A549 (cell line): ENCODE data around the gene PLCD1. TPM values are rescaled to one million over a fixed set of nuclear protein-coding genes. Genes with fewer than 3 reads are reported as not detected.

Experiments
- ATAC-seq, 2 experiments: fragments of 200-7000 bp in 1 of 2; fragments of >200 bp in 1 of 2; cut with Nextera tagmentation in 1 of 2; cut with Tn5 transposase in 1 of 2; 3 replicates each; pipeline versions ENCODE4 v1.8.0 to v1.9.1; 2018 to 2020; ENCODE audit warnings: mild to moderate bottlenecking in 1 of 2, moderate library complexity in 1 of 2
- CTCF ChIA-PET: fragments of 300-600 bp; sonication (Branson Sonifier 250); formaldehyde crosslinking; extraction: SDS; loops from one replicate; lab custom pipeline; 2021; ENCODE audit warnings: antibody characterized with exemption, inconsistent platforms; lab: Yijun Ruan, JAX
- POLR2A ChIA-PET: fragments of 350-600 bp; formaldehyde crosslinking; extraction: SDS; loops from one replicate; lab custom pipeline; 2021; ENCODE audit warnings: antibody characterized with exemption, inconsistent platforms; lab: Yijun Ruan, JAX
- DNase-seq, 2 experiments: peaks; one replicate each; pipeline versions ENCODE4 v3.0.0 to v3.0.0-alpha.2; 2011 to 2016; ENCODE audit warnings: low read depth in 1 of 2, low spot score in 1 of 2
- FAIRE-seq: peaks from 2 replicates; lab custom pipeline; 2011; peaks lifted over from hg19 to GRCh38; lab: Jason Lieb, UNC
- H3K27ac ChIP-seq, 2 experiments: fragments of >200 bp; sonication (Bioruptor Twin); formaldehyde crosslinking; 3 replicates each; pipeline ENCODE4 v1.5.1; 2016 to 2017
- H3K4me1 ChIP-seq: fragments of >200 bp; sonication (Bioruptor Twin); formaldehyde crosslinking; 3 replicates; pipeline ENCODE4 v1.6.1; 2016
- H3K4me2 ChIP-seq: fragments of >200 bp; sonication (Bioruptor Twin); formaldehyde crosslinking; 3 replicates; pipeline ENCODE4 v1.6.1; 2016
- H3K4me3 ChIP-seq: fragments of >200 bp; sonication (Bioruptor Twin); formaldehyde crosslinking; 3 replicates; pipeline ENCODE4 v1.5.1; 2016
- H3K9me3 ChIP-seq: fragments of >200 bp; sonication (Bioruptor Twin); formaldehyde crosslinking; 3 replicates; pipeline ENCODE4 v1.6.1; 2016
- BCL3 ChIP-seq: fragments of >200 bp; sonication (Bioruptor Twin); formaldehyde crosslinking; IDR thresholded peaks from 3 replicates; pipeline ENCODE4 v1.6.1; 2016
- CBX8 ChIP-seq: fragments of 200-600 bp; sonication (generic); IDR thresholded peaks from 2 replicates; pipeline ENCODE4 v1.6.1; 2016
- EHF ChIP-seq: fragments of 250-450 bp; sonication (Bioruptor Pico); IDR thresholded peaks from 2 replicates; pipeline ENCODE4 v1.5.0; 2020; ENCODE audit warnings: mild to moderate bottlenecking
- EHMT2 ChIP-seq: fragments of 200-600 bp; sonication (generic); IDR thresholded peaks from 2 replicates; pipeline ENCODE4 v1.6.1; 2016; ENCODE audit warnings: antibody characterized with exemption, low read depth, mild to moderate bottlenecking, moderate library complexity
- FOSB ChIP-seq: fragments of 250-450 bp; sonication (Bioruptor Pico); IDR thresholded peaks from 2 replicates; pipeline ENCODE4 v1.5.0; 2020; ENCODE audit warnings: mild to moderate bottlenecking, moderate library complexity
- FOSL2 ChIP-seq, 2 experiments: fragments of 450-650 bp in 1 of 2; fragments of >200 bp in 1 of 2; sonication (Bioruptor Twin) in 1 of 2; formaldehyde crosslinking; IDR thresholded peaks; 2 replicates each; pipeline versions ENCODE4 v1.5.0 to v1.6.1; 2016 to 2020; ENCODE audit warnings: mild to moderate bottlenecking in 1 of 2, moderate library complexity in 1 of 2
- GATA3 ChIP-seq: IDR thresholded peaks from 2 replicates; pipeline ENCODE4 v1.6.1; 2012; ENCODE audit warnings: borderline replicate concordance
- HDAC2 ChIP-seq: fragments of 200-600 bp; sonication (generic); IDR thresholded peaks from 2 replicates; pipeline ENCODE4 v1.6.1; 2016
- HEYL ChIP-seq: fragments of 250-450 bp; sonication (Bioruptor Pico); IDR thresholded peaks from 2 replicates; pipeline ENCODE4 v1.8.0; 2021; ENCODE audit warnings: mild to moderate bottlenecking, moderate library complexity
- HOXB5 ChIP-seq: fragments of 250-450 bp; sonication (Bioruptor Pico); IDR thresholded peaks from 2 replicates; pipeline ENCODE4 v1.5.0; 2020; ENCODE audit warnings: mild to moderate bottlenecking, moderate library complexity
- JUN ChIP-seq, 2 experiments: fragments of >200 bp; sonication (Bioruptor Twin); formaldehyde crosslinking; IDR thresholded peaks; 2 replicates in 1 of 2; 3 replicates in 1 of 2; pipeline ENCODE4 v1.6.1; 2016 to 2017
- MAFK ChIP-seq: fragments of 450-650 bp; IDR thresholded peaks from 2 replicates; pipeline ENCODE4 v1.6.1; 2014; ENCODE audit not compliant: partially characterized antibody
- MAZ ChIP-seq: fragments of 150-350 bp; IDR thresholded peaks from 2 replicates; pipeline ENCODE4 v1.6.1; 2014; ENCODE audit warnings: antibody characterized with exemption, low read depth, low read length, borderline replicate concordance
- NPAS2 ChIP-seq: fragments of 250-450 bp; sonication (Bioruptor Pico); IDR thresholded peaks from 2 replicates; pipeline ENCODE4 v1.8.0; 2022; ENCODE audit warnings: mild to moderate bottlenecking, moderate library complexity, borderline replicate concordance
- POLR2A ChIP-seq: IDR thresholded peaks from 2 replicates; pipeline ENCODE4 v1.6.1; 2012; ENCODE audit warnings: mild to moderate bottlenecking, low read length
- RAD21 ChIP-seq, 2 experiments: fragments of >200 bp in 1 of 2; sonication (Bioruptor Twin) in 1 of 2; formaldehyde crosslinking in 1 of 2; IDR thresholded peaks in 1 of 2; conservative IDR thresholded peaks in 1 of 2; 2 replicates in 1 of 2; 3 replicates in 1 of 2; pipeline ENCODE4 v1.6.1; 2012 to 2018; ENCODE audit warnings: inconsistent platforms in 1 of 2
- RCOR1 ChIP-seq: fragments of 150-350 bp; IDR thresholded peaks from 2 replicates; pipeline ENCODE4 v1.6.1; 2014; ENCODE audit warnings: antibody characterized with exemption, low read length, low read depth
- SREBF2 ChIP-seq: fragments of 450-650 bp; IDR thresholded peaks from 2 replicates; pipeline ENCODE4 v1.6.1; 2014; ENCODE audit warnings: mild to moderate bottlenecking, moderate library complexity
- TFCP2L1 ChIP-seq: fragments of 250-450 bp; sonication (Bioruptor Pico); IDR thresholded peaks from 2 replicates; pipeline ENCODE4 v1.5.0; 2021; ENCODE audit warnings: mild to moderate bottlenecking
- TP53 ChIP-seq: fragments of 250-450 bp; sonication (Bioruptor Pico); IDR thresholded peaks from 2 replicates; pipeline ENCODE4 v1.5.0; 2021; ENCODE audit warnings: mild to moderate bottlenecking, moderate library complexity
- ZNF302 ChIP-seq: fragments of 250-450 bp; sonication (Bioruptor Pico); IDR thresholded peaks from 2 replicates; pipeline ENCODE4 v1.9.0; 2021; ENCODE audit warnings: inconsistent platforms, mild to moderate bottlenecking, moderate library complexity
- ZSCAN20 ChIP-seq: fragments of 250-450 bp; sonication (Bioruptor Pico); IDR thresholded peaks from 2 replicates; pipeline ENCODE4 v1.8.0; 2022; ENCODE audit warnings: mild to moderate bottlenecking, moderate library complexity
- WGBS: methylation state at CpG from one replicate; pipeline ENCODE4 v1.1.6; 2017; ENCODE audit errors: missing lambda C conversion rate; 5-methylcytosine and 5-hydroxymethylcytosine counted together
- polyA plus RNA-seq, 4 experiments: library from polyadenylated mRNA; depleted of rRNA in 3 of 4; stranded (reverse); fragments of >200 nt; fragmentation: RNase III in 1 of 4; extraction: RNeasy Plus Mini Kit Qiagen cat#74134 plus additional on column Dnase treatment in 1 of 4; gene quantifications; 2 replicates in 3 of 4; 3 replicates in 1 of 4; pipeline ENCODE4 v1.2.3, GENCODE V29; 2011 to 2017
- TF ChIP-seq, protein P1 (sequence below): IDR thresholded peaks from 2 replicates; pipeline ENCODE4 v1.6.1; 2012
- TF ChIP-seq, protein P2 (sequence below): IDR thresholded peaks from 2 replicates; pipeline ENCODE4 v1.6.1; 2012
- TF ChIP-seq, protein P3 (sequence below): fragments of 250-450 bp; sonication (Bioruptor Pico); IDR thresholded peaks from 2 replicates; pipeline ENCODE4 v1.5.0; 2020; ENCODE audit warnings: low read depth, mild to moderate bottlenecking, moderate library complexity
- TF ChIP-seq, protein P4 (sequence below): fragments of 450-650 bp; IDR thresholded peaks from 2 replicates; pipeline ENCODE4 v1.6.1; 2014; ENCODE audit warnings: antibody characterized with exemption
- TF ChIP-seq, protein P5 (sequence below): IDR thresholded peaks from 2 replicates; pipeline ENCODE4 v1.6.1; 2012; ENCODE audit warnings: low read depth, borderline replicate concordance

The PLCD1 gene
- polyA plus RNA-seq, 2 of the 4 experiments (the other 2 are of a cell fraction): 3.9 to 4.8 TPM

DNA sequence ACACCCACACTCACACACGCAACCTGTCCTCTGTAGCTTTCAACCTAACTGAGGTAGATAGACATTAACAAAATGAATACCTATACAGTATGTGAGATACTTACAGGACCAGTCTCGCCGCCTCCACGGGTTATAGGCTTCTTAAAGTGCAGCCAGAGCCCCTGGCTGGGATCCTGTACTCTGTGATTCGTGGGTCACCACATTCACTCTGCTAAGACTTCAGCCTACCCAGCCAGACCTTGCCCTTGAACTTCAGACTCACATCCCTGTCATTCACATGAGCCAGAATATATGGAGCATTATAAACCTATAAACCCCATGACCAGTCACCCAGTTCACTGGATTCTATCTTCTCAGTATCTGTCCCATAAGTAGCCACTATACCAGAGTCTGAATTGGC lies 11.0 kb upstream of the PLCD1 start:
- CTCF ChIA-PET: interaction anchor here (1.2 to 1.4 kb wide), 2 partner anchors 11 to 39 kb away, joined by 3 read pairs; partner anchors contain the start of gene PLCD1
- no peaks in the 10 kb centered on the region for H3K4me1 ChIP-seq
- H3K9me3 ChIP-seq: no peaks in the 10 kb centered on the region
- no peak overlapping the region for H3K4me2 ChIP-seq
- 73% methylated on average over 5 of the region's 5 CpGs for WGBS
- no peak for TF ChIP-seq RCOR1
- TF ChIP-seq, protein P1, sequence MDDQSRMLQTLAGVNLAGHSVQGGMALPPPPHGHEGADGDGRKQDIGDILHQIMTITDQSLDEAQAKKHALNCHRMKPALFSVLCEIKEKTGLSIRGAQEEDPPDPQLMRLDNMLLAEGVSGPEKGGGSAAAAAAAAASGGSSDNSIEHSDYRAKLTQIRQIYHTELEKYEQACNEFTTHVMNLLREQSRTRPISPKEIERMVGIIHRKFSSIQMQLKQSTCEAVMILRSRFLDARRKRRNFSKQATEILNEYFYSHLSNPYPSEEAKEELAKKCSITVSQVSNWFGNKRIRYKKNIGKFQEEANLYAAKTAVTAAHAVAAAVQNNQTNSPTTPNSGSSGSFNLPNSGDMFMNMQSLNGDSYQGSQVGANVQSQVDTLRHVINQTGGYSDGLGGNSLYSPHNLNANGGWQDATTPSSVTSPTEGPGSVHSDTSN: no peak
- TF ChIP-seq HOXB5: no peak
- TF ChIP-seq HDAC2: no peak
- no peak for TF ChIP-seq EHF (CRISPR knock-in tag)
- no peak for TF ChIP-seq ZSCAN20 (CRISPR knock-in tag)
- no peak for TF ChIP-seq BCL3
- no peak for TF ChIP-seq ZNF302
- no peak for TF ChIP-seq EHMT2
- no peak for TF ChIP-seq GATA3
- no peak for TF ChIP-seq FOSL2 (IDR thresholded peaks at IDR 0.05)
- no peak for TF ChIP-seq FOSL2 (CRISPR knock-in tag; IDR thresholded peaks at IDR 0.05)
- no peak for TF ChIP-seq MAZ
- TF ChIP-seq RAD21 (conservative IDR thresholded peaks at IDR 0.05 in 1 of 2, IDR thresholded peaks at IDR 0.05 in 1 of 2): no peak
- no peak for TF ChIP-seq JUN (IDR thresholded peaks at IDR 0.05)
- H3K4me3 ChIP-seq: no peak overlapping the region
- H3K27ac ChIP-seq: no peak overlapping the region
- POLR2A ChIA-PET: no interaction called here
- no peak for FAIRE-seq
- no peak; a peak in 2 of 6 replicates for ATAC-seq
- DNase-seq: no peak

GRCh38 chr3:38039899-38040261 lies 10.4 kb upstream of the PLCD1 start:
- no peak for FAIRE-seq
- CTCF ChIA-PET: interaction anchor here (1.2 to 1.4 kb wide), 2 partner anchors 11 to 38 kb away, joined by 3 read pairs; partner anchors contain the start of gene PLCD1
- TF ChIP-seq, protein P2, sequence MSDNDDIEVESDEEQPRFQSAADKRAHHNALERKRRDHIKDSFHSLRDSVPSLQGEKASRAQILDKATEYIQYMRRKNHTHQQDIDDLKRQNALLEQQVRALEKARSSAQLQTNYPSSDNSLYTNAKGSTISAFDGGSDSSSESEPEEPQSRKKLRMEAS: no peak
- TF ChIP-seq, protein P3, sequence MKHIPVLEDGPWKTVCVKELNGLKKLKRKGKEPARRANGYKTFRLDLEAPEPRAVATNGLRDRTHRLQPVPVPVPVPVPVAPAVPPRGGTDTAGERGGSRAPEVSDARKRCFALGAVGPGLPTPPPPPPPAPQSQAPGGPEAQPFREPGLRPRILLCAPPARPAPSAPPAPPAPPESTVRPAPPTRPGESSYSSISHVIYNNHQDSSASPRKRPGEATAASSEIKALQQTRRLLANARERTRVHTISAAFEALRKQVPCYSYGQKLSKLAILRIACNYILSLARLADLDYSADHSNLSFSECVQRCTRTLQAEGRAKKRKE (CRISPR knock-in tag): no peak
- TF ChIP-seq BCL3 (no peak), HEYL (CRISPR knock-in tag) (no peak), ZNF302 (no peak), TP53 (CRISPR knock-in tag) (no peak), NPAS2 (no peak), HDAC2 (no peak), CBX8 (no peak), FOSB (CRISPR knock-in tag) (no peak), SREBF2 (no peak), ZSCAN20 (CRISPR knock-in tag) (no peak), MAFK (no peak), POLR2A (no peak), TFCP2L1 (no peak)
- TF ChIP-seq, protein P4, sequence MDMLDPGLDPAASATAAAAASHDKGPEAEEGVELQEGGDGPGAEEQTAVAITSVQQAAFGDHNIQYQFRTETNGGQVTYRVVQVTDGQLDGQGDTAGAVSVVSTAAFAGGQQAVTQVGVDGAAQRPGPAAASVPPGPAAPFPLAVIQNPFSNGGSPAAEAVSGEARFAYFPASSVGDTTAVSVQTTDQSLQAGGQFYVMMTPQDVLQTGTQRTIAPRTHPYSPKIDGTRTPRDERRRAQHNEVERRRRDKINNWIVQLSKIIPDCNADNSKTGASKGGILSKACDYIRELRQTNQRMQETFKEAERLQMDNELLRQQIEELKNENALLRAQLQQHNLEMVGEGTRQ: no peak
- TF ChIP-seq, protein P5, sequence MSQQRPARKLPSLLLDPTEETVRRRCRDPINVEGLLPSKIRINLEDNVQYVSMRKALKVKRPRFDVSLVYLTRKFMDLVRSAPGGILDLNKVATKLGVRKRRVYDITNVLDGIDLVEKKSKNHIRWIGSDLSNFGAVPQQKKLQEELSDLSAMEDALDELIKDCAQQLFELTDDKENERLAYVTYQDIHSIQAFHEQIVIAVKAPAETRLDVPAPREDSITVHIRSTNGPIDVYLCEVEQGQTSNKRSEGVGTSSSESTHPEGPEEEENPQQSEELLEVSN: no peak
- no peak overlapping the region for H3K27ac ChIP-seq
- POLR2A ChIA-PET: no interaction called here
- no peaks in the 10 kb centered on the region for H3K9me3 ChIP-seq
- ATAC-seq: peak; percentile 73 to 80; a peak in 5 of 6 replicates
- no peak for DNase-seq
- 80% methylated on average over 11 of the region's 11 CpGs for WGBS
- no peaks in the 10 kb centered on the region for H3K4me1 ChIP-seq
- H3K4me2 ChIP-seq: no peak overlapping the region
- H3K4me3 ChIP-seq: no peak overlapping the region
